ENCODE data around the gene ZFP1.

GRCh38 chr16:75169899-75170405 lies 21.6 kb downstream of the ZFP1 start:
- peak; percentile 99 for TF ChIP-seq ZNF274 (IDR thresholded peaks at IDR 0.05; ENCODE audit: low read depth, low read length)
- TF ChIP-seq SUZ12 (IDR thresholded peaks at IDR 0.05; ENCODE audit: extremely low read depth, insufficient read depth, insufficient read length), result no peak
- no peak for TF ChIP-seq YY1 (IDR thresholded peaks at IDR 0.05; ENCODE audit: insufficient read depth, insufficient read length)

Data from NT2/D1 (cell line).